ENCODE results near the gene SMKR1. TPM values are rescaled to one million over a fixed set of nuclear protein-coding genes. Genes with fewer than 3 reads are reported as not detected.
"Not testable (repeated sequence)": the region's sequence is repeated elsewhere in the genome, so short reads cannot be mapped to it uniquely, and the experiment has no call there.

Gene SMKR1
- total and polyA plus RNA-seq, 9 of the 15 experiments (the other 6 are each of a cell fraction or from before 2014, with no cell fraction given), result 0.58 to 1.8 (median 0.93) TPM; not detected in 1

GRCh38 chr7:129471402-129471827 lies 30.9 kb upstream of the SMKR1 start:
- in situ Hi-C loops (cut with MboI), result loop anchor here (5.0 kb wide), 1 partner anchor 249 kb away; no protein-coding TSS in a partner anchor
- Histone ChIP-seq H3K4me1 (replicated peaks in 1 of 2; ENCODE audit: control insufficient read depth in 2 of 2, insufficient read depth in 2 of 2, low read length in 2 of 2) (no peaks in the 10 kb centered on the region), H3K79me2 (ENCODE audit: control insufficient read depth, insufficient read depth, low read length) (no peaks in the 10 kb centered on the region), H2AFZ (ENCODE audit: low read depth, low read length) (no peak overlapping the region), H3K27me3 (ENCODE audit: control insufficient read depth in 2 of 2, insufficient read depth in 2 of 2, low read length in 2 of 2) (no peaks in the 10 kb centered on the region), H3K4me2 (ENCODE audit: insufficient read depth, low read length) (no peak overlapping the region), H4K20me1 (replicated peaks; ENCODE audit: control insufficient read depth, insufficient read depth, low read length) (no peaks in the 10 kb centered on the region), H3K36me3 (ENCODE audit: control insufficient read depth, insufficient read depth, low read length) (peaks cover 85% of the 10 kb centered on the region), H3K9me3 (replicated peaks; ENCODE audit: control insufficient read depth, insufficient read depth, low read depth, low read length) (no peaks in the 10 kb centered on the region), H3K9ac (ENCODE audit: insufficient read depth in 1 of 2, low read depth in 2 of 2, low read length in 2 of 2) (no peak overlapping the region), H3K9me1 (ENCODE audit: control insufficient read depth, insufficient read depth, low read length) (no peaks in the 10 kb centered on the region), H3K27ac (ENCODE audit: extremely low read depth, low read depth, low read length) (no peak overlapping the region), H3K4me3 (no peak overlapping the region)
- no peak for TF ChIP-seq ZNF121 (CRISPR knock-in tag; conservative IDR thresholded peaks at IDR 0.05)
- TF ChIP-seq ZNF311 (CRISPR knock-in tag; IDR thresholded peaks at IDR 0.05), result no peak
- TF ChIP-seq CBFA2T3 (IDR thresholded peaks at IDR 0.05), result no peak
- TF ChIP-seq NFXL1 (CRISPR knock-in tag; IDR thresholded peaks at IDR 0.05), result no peak
- TF ChIP-seq ZNF282 (CRISPR knock-in tag; IDR thresholded peaks at IDR 0.05), result no peak
- TF ChIP-seq SIN3B (IDR thresholded peaks at IDR 0.05; ENCODE audit: low read depth), result no peak
- no peak for TF ChIP-seq ZBTB43 (CRISPR knock-in tag; IDR thresholded peaks at IDR 0.05)
- TF ChIP-seq ZNF316 (IDR thresholded peaks at IDR 0.05), result no peak
- TF ChIP-seq NCOA4 (IDR thresholded peaks at IDR 0.05; ENCODE audit: partially characterized antibody), result no peak
- no peak for TF ChIP-seq NR0B1 (IDR thresholded peaks at IDR 0.05; ENCODE audit: partially characterized antibody)
- no peak; the same call in 2 of the 3 replicates for ATAC-seq
- intact Hi-C loops (cut with micrococcal nuclease), result loop anchor here (5.0 kb wide), 1 partner anchor 356 kb away; no protein-coding TSS in a partner anchor
- ChIA-PET POLR2A (interaction anchor here (0.8 to 1.5 kb wide), 11 partner anchors 8 to 172 kb away, joined by 3 to 6 read pairs (median 4); partner anchors contain the start of gene STRIP2), CTCF (ENCODE audit: low intra/inter-chr PET ratio) (interaction anchor here (0.8 to 5.5 kb wide), 9 partner anchors 64 to 308 kb away, joined by 3 to 80 read pairs (median 9); partner anchors contain the start of genes AHCYL2 and NRF1)
- no peak for FAIRE-seq
- no TSS peak for BruUV-seq (replicated peaks)
- no peak for DNase-seq (ENCODE audit: extremely low read depth in 1 of 4, low spot score in 3 of 4)

DNA sequence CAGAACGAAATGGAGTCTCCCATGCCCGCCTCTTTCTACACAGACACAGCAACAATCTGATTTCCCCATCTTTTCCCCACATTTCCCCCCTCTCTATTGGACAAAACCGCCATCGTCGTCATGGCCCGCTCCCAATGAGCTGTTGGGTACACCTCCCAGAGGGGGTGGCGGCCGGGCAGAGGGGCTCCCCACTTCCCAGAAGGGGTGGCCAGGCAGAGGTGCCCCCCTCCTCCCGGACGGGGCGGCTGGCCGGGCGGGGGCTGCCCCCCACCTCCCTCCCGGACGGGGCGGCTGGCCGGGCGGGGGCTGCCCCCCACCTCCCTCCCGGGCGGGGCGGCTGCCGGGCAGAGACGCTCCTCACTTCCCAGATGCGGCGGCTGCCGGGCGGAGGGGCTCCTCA lies 26.4 kb upstream of the SMKR1 start:
- CTCF ChIA-PET (ENCODE audit: low intra/inter-chr PET ratio); H3K9me3 ChIP-seq (replicated peaks; ENCODE audit: control insufficient read depth, insufficient read depth, low read depth, low read length); in situ Hi-C loops (cut with MboI); H3K27ac ChIP-seq (ENCODE audit: extremely low read depth, low read depth, low read length); H3K9me1 ChIP-seq (ENCODE audit: control insufficient read depth, insufficient read depth, low read length); H2AFZ ChIP-seq (ENCODE audit: low read depth, low read length); H3K27me3 ChIP-seq (ENCODE audit: control insufficient read depth in 2 of 2, insufficient read depth in 2 of 2, low read length in 2 of 2); ATAC-seq; H3K4me2 ChIP-seq (ENCODE audit: insufficient read depth, low read length); FAIRE-seq; H3K4me3 ChIP-seq; intact Hi-C loops (cut with micrococcal nuclease); H3K9ac ChIP-seq (ENCODE audit: insufficient read depth in 1 of 2, low read depth in 2 of 2, low read length in 2 of 2); H4K20me1 ChIP-seq (replicated peaks; ENCODE audit: control insufficient read depth, insufficient read depth, low read length); BruUV-seq (replicated peaks); DNase-seq (ENCODE audit: extremely low read depth in 1 of 4, low spot score in 3 of 4); POLR2A ChIA-PET; H3K79me2 ChIP-seq (ENCODE audit: control insufficient read depth, insufficient read depth, low read length); H3K4me1 ChIP-seq (replicated peaks in 1 of 2; ENCODE audit: control insufficient read depth in 2 of 2, insufficient read depth in 2 of 2, low read length in 2 of 2): not testable (repeated sequence)
- WGBS (ENCODE audit: insufficient coverage, low coverage, missing lambda C conversion rate), result 98% methylated on average over 8 of the region's 27 CpGs
- peaks cover 71% of the 10 kb centered on the region for H3K36me3 ChIP-seq (ENCODE audit: control insufficient read depth, insufficient read depth, low read length)
